Gastroesophageal sphincter (tissue), 3 donors: ENCODE data around the gene MOV10L1.

Source experiments
- CTCF ChIP-seq, 4 experiments: fragments of 200-600 bp in 2 of 4; fragments of 450-650 bp in 2 of 4; sonication (generic) in 1 of 4; IDR thresholded peaks; one replicate each; pipeline ENCODE4 v1.5.1; 2017 to 2019; ENCODE audit warnings: antibody characterized with exemption in 4 of 4, mild to moderate bottlenecking in 2 of 4, moderate library complexity in 2 of 4
- POLR2AphosphoS5 ChIP-seq: sonication (generic); formaldehyde crosslinking; IDR thresholded peaks from one replicate; pipeline ENCODE4 v1.6.1; 2017; ENCODE audit warnings: antibody characterized with exemption

GRCh38 chr22:50044485-50045118 is 45.2 kb upstream of the MOV10L1 start:
- no peak for TF ChIP-seq CTCF (IDR thresholded peaks at IDR 0.05)
- no peak for TF ChIP-seq POLR2AphosphoS5
